ENCODE data around the gene MFSD2A.
"Not testable (repeated sequence)": the region's sequence is repeated elsewhere in the genome, so short reads cannot be mapped to it uniquely, and the experiment has no call there.

The MFSD2A gene

DNA sequence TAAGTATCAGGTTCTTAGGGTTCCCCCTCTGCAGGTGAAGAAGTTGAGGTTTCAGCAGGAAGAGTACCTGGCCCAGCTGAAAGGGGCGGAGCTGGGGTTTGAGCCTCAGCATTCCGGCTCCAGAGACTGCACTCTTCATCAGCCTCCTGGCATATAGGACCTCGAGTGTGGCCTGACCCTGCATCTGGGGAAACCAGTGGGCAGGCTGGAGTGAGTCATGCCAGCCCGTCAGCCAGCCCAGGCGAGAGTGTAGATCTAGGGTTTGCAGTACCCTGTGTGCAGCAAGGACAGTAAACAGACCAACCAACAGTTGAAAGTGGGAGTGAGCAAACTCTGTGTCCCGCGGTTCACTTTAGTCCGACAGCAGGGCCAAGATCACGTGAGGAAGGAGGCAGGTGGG is 14.1 kb downstream of the MFSD2A start:
- DNase-seq: no peak

DNA sequence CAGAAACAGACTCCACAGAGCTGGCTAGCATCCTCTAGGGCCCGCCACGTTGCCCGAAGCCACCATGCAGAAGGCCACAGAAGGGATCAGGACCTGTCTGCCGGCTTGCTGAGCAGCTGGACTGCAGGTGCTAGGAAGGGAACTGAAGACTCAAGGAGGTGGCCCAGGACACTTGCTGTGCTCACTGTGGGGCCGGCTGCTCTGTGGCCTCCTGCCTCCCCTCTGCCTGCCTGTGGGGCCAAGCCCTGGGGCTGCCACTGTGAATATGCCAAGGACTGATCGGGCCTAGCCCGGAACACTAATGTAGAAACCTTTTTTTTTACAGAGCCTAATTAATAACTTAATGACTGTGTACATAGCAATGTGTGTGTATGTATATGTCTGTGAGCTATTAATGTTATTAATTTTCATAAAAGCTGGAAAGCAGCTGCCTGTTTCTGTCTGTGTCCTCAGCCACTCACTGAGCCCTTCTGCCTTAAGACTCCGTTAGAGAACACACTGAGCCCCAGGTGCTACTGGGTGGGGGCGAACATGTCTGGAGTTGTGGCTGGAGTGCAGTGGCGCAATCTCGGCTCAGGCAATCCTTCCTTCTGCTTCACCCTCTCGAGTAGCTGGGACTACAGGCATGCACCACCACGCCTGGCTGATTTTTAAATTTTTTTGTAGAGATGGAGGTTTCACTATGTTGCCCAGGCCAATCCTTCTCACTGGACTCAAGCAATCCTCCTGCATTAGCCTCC is 14.8 kb downstream of the MFSD2A start:
- DNase-seq: no peak

DNA sequence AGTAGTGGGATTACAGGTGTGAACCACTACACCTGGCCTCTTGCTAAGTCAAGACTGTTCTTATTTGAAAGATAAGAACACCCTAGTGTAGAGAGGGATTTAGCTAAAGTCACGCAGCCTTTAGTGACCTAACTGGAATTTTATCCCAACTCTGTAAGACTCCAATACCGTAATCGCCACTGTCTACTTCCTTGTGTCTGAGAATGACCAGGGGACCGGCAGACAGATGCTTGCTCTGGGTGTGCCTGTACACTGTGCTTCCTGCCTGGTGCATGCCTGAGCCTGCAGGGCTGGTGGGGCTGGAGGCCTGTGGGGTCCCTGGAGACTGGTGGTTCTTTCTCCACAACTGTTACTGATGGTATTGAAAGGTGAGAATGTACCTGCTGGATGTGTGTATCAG is 15.3 kb downstream of the MFSD2A start:
- DNase-seq: no peak

DNA sequence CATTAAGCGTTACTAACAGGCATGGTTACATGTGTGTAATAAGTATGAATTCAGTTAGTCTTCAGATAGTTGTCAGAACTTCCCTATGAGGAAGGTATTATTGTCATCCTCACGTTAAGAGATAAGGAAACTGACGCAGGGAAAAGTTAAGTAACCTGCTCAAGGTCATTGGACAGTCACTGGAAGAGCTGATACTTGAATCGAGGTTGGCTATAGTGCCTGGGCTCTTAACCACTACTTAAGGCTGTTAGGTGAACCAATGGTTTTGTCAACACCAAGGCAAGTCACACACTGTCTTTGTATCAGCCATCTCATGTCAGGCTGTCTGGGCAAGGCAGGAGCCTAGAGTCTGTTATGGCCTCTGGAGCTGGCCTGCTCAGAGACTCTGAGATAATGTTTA is 16.2 kb downstream of the MFSD2A start:
- no peak for DNase-seq

DNA sequence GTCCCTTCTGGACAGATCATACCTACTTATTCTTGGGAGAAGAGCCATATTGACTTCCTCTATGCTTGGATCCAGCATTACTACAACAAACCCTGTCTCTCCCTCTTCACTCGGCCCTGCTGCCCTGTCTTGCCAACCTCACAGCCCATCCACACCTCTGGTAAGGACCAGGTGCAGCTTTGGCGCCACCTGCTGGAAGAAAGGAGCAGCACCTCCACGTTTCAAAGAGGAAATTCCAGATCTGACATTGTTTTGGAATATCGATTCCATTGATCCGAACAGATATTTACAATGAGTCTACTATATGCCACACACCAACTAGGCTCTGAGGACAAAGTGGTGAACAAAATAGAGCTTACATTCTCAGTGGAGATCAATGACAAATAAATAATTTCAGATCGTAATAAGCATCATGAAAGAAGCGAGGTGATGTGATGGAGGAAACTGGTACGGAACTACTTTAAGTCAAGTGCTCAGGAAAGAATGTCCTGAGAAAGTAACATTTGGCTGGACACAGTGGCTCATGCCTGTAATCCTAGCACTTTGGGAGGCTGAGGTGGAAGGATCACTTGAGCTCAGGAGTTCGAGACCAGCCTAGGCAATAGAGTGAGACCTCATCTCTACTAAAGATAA is 18.7 kb downstream of the MFSD2A start:
- peak; percentile 50 for DNase-seq

DNA sequence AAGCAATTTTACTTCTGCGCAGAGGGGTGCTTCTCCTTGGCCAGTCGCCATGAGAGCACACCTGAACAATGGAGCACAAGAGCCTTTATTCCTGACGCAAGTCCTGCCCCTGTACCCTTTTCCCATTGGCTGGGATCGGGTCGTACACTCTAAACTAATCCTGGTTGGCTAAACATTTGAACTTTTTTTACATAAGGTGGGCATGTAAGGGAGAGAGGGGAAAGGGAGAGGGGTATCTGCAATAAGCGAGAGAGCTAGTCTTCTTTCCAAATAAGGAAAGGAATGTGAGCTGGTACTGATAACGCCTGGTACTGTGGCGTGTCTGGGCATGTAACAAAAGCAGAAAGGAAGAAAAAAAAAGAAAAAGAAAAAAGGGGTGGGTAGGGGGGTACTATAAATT is 21.8 kb downstream of the MFSD2A start:
- DNase-seq: no peak

DNA sequence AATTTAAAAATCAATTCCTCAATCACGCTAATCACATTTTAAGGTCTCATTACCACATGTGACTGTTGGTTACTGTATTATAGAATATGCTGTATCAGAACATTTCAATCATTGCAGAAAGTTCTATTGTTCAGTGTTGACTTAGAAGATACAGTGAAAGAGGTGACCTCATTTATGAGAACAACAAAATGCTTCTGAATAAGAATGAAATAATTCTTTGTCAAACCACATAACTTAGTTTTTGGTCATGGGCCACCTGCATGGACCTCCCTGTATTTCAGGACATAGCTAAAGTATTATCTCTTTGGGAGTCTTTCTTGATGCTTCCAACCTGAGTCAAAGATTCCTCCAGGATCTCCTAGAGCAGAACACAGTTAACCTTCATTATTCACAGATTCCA is 22.3 kb downstream of the MFSD2A start:
- no peak for DNase-seq

DNA sequence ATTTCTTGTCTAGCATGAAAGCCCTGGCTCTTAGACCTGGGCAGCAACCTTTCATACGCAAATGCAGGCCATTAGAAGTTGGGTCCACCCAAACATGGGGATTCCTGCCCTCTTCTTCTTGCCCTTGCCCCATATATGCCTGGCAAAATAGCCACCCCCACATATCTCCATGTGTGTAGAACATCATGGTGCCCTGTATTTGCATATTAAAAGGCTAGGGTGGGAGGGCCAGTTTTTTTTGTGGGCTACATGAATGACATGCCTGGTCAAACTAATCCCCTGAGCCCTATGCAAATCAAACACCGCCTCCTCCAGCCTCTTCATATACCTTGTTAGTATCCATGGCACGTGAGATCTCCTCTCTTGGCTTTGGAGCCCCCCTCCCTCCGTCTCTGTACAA is 24.7 kb downstream of the MFSD2A start:
- DNase-seq: no peak

DNA sequence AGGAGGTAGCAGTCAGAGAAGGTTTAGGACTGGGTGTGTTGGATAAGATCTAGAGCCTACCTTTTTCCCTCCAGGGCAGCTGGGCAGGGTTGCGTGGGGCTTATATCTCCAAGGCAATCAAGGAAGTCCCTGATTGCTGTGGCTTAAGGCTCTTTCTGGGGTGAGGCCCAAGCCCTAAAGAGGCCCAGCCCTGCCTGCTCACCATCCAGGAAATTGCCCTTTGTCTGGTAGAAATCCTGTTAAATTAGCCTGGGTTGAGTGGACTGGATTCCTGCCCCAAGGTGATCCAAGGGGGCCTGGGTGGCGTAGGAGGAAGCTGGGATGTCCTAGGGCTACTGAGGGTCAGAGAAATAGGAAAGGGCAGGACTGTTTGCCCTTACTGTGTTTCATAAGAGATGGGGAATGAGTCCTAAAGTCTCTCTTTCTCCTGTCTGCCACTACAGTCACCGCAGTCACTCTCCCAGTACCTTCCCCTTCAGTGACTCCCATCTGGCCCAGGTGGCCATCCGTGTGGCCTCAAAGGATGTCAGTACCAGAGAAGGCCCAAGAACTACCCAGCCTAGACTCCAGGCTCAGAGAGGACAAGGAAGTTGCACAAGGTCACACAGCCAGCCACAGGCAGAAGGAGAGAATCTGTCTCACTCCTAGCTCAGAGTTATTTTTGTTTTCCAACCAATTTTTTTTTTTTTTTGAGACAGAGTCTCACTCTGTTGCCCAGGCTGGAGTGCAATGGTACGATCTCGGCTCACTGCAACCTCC is 25.8 kb downstream of the MFSD2A start:
- DNase-seq: no peak

DNA sequence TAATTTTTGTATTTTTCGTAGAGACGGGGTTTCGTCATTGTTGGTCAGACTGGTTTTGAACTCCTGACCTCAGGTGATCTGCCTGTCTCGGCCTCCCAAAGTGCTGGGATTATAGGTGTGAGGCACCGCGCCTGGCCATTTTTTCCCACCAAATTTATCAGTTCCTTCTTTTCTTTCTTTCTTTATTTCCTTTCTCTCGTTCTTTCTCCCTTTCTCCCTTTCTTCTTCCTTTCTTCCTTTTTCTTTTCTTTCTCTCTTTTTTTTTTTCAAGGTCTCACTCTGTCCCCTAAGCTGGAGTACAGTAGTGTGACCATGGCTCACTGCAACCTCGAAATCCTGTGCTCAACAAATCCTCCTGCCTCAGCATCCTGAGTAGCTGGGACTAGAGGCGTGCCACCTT is 26.4 kb downstream of the MFSD2A start:
- no peak for DNase-seq

DNA sequence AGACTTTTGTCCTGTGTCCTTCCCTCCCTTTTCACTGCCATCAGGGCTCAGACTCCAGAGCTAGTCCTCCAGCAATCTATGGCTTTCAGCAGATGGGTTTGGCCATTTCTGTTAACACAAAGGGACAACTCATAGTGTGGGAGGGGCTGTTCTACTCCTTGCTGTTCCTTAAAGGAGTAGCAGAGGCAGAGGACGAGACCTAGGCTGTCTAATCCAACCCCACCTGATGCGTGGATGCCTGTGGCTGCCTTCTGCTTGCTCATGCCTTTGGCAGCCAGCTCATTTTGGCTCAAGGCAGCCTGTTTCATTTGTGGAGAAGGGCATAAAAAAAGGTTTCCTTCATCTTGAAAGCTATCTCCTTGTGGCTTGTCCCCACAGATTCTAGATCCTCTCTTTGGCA is 27.0 kb downstream of the MFSD2A start:
- no peak for DNase-seq

DNA sequence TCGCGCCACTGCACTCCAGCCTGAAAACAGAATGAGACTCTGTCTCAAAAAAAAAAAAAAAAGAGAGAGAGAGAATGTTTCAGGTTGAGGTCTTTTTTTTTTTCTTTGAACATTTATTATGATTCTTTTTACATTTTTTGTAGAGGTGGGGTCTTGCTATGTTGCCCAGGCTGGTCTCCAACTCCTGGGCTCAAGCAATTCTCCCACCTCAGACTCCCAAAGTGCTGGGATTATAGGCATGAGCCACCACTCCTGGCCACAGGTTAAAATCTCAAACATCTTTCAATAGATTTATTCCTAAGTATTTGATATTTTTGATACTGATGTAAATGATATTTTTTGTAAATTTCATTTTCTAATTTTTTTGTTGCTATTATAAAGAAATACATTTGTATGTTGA is 29.5 kb downstream of the MFSD2A start:
- DNase-seq: not testable (repeated sequence)

DNA sequence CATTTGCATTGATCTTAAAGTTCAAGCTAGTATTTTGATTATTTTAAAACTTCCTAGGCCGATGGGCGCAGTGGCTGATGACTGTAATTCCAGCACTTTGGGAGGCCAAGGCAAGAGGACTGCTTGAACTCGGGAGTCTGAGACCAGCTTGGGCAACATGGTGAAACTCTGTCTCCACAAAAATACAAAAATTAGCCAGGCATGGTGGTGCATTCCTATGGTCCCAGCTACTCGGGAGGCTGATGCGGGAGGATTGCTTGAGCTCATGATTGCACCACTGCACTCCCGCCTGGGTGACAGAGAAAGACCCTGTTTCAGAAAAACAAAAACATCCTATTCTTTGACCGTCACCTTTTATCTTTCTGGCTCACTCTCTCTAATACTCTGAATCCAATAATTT is 30.0 kb downstream of the MFSD2A start:
- no peak for DNase-seq

DNA sequence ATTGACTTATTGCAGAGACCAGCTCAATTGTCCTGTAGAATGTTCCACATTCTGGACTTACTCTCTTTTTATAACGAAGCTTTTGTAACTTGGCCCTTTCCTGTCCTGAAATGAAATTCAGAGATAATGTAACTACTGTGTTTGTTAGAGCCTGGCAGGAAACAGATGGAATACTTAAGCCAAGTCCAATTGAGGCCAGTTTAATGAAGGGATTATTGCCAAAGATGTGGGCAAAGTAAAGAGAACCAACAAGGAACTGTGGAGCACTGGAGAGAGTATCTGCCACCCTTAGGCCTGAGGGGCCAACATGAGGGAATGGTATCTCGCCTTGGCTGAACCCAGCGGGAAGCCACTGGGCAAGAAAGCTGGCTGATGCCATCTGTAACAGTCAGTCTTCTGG is 32.9 kb downstream of the MFSD2A start:
- no peak for DNase-seq

DNA sequence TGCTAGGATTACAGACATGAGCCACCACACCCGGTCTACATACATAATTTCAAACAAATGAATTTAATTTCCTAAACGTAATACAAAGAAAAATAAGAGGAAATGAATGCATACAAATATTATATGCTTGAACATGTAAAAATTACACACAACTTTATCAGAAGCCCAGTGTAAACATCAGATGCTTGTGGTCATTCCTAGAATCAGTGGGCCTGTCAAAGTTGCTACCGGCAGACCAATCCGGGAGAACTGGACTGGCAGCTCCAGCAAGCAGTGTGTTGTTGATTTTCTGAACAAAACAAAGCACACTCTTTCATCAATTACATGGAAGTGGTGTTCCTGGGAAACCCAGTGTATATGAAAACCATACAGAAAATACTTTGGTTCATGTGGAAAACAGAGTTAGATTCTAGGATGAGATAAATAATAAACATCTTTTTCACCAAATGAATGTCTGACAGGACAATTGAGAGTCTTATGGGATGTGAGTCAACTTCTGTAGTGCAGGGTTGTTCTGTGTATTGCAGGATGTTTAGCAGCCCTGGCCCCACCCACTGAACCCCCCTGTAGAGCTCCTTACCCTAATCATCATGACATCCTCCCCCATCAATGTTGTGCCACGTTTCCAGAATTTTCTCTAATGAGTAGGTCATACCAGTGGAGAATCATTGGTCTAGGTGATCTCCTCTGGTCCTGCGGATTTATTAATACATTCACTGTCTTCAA is 33.8 kb downstream of the MFSD2A start:
- no peak for DNase-seq

DNA sequence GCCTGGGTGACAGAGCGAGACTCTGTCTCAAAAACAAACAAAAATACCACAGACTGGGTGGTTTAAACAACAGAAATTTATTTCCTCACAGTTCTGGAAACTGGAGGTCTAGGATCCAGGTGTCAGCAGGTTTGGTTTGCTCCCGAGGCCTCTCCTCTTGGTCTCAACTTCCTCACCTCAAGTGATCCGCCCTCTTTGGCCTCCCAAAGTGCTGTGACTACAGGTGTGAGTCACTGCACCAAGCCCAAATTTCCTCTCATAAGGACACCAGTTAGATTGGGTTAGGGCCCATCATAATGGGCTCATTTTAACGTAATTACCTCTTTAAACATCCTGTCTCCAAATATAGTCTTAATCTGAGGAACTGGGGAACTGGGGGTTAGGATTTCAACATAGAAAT is 35.5 kb downstream of the MFSD2A start:
- DNase-seq: no peak

DNA sequence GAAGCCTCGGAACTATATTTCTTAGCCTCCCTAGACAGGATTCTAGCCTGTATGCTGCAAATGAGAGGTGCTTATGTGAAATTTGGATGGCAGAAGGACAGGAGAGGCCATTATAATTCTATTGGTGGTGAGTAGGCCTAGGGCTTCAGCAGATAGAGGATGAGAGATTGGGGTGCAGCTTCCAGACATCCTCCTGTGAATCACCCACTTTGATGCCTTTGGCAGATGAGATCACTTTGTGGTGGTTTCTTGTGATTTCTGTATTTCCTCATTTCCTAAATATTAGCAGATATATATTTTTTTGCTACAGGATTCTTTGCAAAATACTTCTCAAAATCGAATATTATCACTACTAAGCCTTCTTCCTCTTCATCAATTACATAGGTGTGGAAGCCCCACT is 37.3 kb downstream of the MFSD2A start:
- no peak for DNase-seq

DNA sequence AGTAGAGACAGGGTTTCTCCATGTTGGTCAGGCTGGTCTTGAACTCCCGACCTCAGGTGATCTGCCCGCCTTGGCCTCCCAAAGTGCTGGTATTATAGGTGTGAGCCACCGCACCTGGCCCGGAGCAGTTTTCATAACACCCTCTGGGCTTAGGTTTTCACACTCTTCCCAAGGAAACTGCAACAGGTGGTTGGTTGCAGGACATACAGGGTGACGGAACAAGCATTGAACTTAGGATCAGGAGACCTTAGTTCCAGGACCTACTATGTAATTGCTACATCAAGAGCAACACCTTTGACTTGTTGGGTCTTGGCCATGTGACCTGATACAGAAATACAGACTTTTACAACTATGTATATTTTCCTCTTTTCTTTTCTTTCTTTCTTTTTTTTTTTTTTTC is 37.9 kb downstream of the MFSD2A start:
- DNase-seq: no peak

DNA sequence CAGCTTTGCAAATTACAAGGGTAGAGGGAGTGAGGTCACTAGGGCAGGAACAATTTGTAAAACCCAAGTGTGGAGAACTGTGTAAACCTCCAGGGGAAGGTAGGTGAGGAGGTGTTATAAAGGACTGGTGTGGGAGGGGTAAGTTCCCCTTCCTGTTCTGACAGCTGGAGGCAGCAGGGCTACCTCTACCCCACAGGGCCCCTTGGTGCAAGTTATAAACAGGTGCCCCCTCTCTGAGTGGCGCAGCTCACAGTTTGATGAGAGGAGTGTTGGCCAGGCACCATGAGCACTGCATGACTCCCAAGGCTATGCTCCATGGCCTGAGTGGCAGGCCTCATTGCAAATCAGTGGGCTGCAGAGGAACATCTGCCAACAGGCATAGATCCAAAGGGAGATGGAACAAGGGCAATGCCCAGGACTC is 41.0 kb downstream of the MFSD2A start:
- DNase-seq: no peak

DNA sequence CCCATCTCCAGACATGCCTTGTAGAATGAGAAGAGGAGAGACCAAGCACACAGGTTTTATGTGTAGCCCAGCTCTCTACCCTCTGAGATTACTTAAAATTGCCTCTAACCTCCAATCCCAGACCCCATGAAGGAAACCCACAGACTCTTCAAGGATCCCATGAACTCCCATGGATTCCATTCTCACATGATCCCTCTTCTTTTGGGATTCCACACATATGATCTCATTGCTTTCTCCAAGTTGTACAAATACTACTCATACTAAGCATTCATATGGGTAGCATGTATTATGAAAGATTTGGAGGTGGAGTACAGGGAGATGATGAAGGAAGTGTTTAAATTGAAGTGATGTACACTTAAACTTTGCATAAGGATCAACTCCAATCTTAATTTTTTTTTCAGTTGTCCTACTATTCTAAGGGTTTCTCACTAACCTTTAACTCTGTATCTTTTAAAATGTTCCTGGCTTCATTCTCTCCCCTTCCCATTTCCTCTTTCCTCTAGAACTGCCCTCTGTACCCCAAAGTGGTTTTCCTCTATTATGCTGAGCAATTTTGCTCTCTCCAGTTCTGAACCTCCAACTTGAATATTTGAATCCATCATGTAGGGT is 41.6 kb downstream of the MFSD2A start:
- no peak for DNase-seq

DNA sequence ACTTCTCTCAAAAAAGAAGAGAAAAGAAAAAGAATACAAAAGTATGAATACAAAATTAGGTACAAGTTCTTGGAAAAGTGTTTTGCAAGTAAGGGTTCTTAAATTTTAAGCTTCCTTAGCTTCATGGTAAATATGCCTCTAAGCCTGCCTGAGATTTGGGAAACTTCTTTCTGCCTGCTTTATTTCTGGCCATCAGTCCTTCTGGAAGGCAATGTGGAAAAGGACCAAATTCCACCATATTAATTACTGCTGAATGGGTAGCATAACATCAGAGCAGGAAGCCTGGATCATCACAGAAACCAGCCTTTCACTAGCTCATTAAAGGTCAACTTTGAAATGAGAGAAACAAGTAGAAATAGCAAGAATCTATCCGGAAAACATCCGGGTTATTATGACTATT is 46.5 kb downstream of the MFSD2A start:
- no peak for DNase-seq

Data from right kidney (tissue), 1 donor.